Inferior parietal cortex (tissue), 1 donor: ENCODE results near the gene KRT6B.
"Not testable (repeated sequence)": the region's sequence is repeated elsewhere in the genome, so short reads cannot be mapped to it uniquely, and the experiment has no call there.

Source experiments
- DNase-seq: peaks from one replicate; pipeline ENCODE4 v3.0.0-alpha.2; 2016; ENCODE audit errors: extremely low spot score

KRT6B gene

DNA sequence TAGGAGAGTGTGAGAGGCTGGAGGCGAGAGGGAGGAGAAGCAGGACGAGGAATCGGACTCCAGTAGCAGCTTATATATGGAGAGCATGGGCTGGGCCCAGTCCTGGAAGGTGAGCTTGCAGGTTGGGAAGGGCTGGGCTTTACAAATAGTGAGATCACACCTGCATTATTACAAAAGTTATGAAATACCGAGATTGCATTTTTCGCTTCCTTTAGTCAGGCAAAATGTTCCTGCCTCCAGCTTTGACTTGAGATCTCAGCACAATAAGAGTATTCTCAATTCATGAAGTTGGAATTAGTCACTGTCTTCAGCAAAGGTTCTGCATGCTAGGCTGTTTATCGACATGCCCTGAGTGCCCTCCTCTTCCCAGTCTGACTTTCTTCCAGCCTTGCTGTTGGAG is at the start of gene KRT6B:
KRT6B (minus strand) TSS at position 46 of the 400 bp plus-strand sequence. CDS start 68 bp downstream, outside the sequence.
- DNase-seq: no peak

DNA sequence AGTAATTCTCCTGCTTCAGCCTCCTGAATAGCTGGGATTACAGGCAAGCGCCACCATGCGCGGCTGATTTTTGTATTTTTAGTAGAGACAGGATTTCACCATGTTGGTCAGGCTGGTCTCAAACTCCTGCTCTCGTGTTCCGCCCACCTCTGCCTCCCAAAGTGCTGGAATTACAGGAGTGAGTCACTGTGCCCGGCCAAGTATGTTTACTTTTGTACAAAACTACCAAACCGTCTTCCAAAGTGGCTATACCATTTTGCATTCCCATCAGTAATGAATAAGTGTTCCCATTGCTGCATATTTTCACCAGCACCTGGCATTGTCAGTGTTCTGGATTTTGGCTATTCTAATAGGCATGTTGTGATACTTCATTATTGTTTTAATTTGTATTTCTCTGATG is 49.5 kb upstream of the KRT6B start:
- DNase-seq: no peak

DNA sequence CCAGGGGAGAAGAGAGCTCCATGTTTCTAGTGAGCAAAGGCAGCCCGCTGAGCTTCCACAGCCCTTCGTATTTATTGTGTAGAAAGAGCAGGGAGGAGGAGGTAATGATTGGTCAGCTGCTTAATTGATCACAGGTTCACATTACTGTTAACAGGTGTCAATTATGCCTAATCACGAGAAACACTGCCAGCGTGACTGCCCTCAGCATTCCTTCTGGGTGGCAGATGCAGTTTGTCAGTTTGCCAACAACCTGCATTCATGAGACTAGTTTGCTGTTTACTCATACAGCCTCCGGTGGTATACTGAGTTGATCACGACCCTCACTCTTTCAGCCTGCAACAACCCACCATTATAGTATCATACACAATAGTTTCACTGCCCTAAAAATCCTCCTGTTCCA is 48.6 kb upstream of the KRT6B start:
- DNase-seq: not testable (repeated sequence)

DNA sequence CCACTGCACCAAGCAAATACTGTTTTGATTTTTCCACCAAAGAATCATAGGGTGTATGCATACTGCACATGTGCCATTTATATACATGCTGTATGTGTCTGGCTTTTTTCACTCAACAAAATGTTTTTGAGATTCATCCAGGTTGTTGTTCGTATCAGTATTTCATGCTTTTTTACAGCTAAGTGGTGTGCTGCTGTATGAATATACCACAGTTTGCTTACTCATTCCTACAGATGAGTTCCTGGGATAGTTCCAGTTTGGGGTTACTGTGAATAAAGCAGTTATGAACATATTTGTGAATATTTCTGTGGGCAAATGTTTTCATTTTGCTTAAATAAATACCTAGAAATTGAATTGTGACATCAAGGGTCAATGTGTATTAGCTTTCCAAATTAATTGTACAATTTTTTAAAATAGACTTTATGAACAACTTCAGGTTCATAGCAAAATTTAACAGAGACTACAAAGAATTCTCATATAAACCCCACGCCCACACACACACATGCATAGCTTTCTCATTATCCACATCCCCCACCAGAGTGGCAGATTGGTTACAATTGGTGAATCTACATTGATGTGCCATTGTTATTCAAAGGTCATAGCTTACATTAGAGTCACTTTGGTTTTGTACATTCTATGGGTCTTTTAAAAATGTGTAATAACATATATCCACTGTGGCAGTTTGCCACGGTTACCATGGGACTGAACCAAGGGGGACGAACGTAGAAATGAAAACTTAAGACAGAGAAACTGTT is 48.0 kb upstream of the KRT6B start:
- DNase-seq: no peak

DNA sequence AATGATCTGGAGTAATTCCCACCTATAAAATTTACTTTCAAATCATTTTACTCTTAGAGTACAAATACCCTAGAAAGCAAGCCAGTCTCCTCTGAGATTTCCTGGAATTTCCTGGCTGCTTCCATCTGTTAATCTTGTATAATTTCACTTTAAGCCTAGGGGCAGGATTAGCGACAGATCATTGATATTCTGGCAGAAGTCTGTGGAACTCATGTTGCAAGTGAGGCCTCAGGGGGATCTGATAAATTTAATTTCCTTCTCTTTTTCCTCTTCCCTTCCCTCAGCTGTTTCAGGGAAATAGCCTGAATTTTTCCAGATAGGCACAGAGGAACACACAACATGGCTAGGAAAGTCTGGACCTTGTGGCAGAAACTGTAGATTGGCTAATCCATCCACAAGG is 47.0 kb upstream of the KRT6B start:
- no peak for DNase-seq

DNA sequence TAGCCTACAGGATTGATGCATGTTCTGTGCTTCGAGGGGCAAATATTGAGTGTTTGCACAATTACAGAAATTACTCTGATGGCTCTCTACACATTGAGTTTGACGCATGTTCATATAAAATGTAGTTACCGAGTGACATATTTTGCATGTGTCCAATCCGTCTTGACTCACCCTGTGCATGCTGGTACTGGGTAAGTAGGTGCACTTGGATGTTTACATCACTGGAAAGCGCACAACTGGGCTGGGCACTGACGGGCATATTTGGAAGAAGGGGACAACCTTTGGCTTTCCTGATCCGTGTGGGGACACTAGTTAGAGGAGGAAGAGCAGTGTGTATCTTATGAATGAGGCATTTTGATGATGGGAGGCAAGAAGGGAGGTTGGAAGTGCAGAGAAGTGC is 46.0 kb upstream of the KRT6B start:
- DNase-seq: no peak

DNA sequence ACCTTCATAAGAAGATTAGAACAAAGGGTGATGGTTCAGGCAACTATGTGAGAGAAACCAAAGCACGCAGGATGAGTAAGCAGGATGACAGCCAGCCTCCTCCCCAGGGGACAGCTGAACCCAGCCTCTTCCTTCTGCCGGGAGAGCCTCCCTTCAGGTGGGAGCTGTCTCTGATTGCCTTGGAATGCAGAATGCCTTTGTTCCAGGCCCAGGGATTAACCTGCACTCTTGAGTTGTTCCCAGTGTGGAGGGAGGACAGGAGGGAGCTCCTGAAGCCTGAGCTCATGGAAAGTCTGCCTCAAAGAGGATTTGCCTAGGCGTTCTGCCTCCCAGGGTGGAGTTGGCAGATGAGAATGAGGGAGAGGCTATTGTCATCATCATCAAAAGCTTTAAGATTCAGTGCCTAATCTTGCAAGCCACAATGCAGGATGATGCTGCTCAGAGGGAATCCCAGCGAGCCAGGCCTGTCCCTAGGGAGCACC is 44.7 kb upstream of the KRT6B start:
- no peak for DNase-seq

DNA sequence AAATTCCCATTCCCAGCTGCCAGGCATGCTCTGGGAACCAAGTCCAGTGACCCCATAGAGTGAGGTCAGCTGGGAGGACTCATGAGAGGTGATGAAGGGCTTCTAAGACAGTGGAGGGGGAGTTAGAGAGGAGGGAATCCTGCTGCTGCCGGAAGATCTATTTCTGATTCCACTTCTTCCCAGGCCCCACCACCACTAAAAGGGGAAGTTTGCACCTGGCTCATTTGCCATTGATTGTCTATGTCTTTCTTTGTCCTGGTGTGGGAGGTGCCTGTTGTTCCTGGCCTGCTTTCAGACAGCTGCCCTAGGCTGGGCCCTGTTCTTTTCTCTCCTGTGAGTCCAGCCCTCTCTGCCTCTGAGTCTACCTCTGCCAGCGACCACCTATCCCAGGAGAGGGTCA is 44.1 kb upstream of the KRT6B start:
- DNase-seq: no peak

DNA sequence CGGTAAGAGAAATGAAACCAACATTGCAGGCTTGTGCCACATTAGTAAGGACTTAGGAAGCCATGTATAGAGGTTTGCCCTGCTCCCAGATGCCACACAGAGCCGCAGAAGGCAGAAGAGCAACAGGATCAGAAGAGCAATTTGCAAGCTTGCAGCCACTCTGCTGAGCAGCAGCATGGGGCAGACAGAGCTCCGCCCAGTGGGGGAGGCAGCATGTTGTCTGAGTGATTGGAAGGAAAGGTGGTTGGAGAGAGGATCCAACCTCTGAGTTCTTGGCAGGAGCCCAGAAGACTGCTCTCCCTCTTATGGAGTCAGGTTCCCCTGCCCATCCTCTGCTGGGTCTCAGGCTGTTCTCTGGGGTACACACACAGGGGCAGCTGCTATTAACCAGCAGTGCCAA is 43.4 kb upstream of the KRT6B start:
- no peak for DNase-seq

DNA sequence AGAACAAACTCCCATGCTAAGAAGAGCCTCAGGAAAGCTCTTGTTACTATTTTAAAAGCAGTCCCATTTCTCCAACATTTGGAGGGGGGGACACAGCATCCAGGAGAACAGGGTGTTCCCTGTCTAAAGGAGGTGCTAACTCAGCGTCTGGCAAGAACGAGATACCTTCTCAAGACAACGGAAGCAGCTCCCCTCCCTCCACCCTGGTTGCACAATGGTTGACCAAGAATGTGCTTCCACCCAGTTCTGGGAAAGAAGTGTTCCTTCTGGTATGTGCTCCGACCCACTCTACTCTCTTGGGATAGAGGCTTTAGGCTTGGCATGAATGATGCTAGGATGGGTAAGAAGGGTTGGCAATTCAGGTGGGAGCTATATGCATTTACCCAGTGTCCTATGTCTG is 42.6 kb upstream of the KRT6B start:
- no peak for DNase-seq

DNA sequence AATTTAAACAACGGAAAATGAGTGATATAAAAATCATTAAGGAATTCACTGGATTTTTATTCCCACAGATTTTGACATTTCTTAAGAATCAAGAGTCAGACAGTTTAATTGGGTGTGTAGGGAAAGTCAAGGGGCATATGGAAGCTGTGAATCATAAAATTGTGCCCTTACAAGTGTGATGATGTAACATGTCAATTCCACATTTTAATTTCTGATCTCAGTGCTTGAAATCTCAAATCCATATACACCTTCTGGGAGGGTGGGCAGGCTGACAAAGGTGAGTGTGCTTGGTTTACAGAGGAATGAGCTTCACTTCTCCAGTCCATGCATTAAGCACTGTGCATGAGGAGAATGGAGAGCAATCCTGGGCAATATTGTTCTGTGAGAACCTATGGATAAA is 42.2 kb upstream of the KRT6B start:
- no peak for DNase-seq

DNA sequence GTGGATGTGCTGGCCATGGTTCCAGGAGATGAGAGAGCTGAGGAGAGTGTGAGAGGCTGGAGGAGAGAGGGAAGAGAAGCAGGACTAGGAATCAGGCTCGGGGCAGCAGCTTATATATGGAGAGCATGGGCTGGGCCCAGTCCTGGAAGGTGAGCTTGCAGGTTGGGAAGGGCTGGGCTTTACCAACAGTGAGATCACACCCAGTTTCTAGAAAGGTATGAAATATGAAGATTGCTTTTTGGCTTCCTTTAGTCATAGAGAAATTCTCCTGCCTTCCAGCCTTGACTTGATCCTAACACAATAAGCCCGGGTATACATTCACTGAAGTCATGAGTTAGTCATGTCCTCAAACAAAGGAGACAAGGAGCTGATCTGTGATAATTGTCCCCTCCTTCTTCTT is 41.2 kb upstream of the KRT6B start, which contains the start of gene KRT6A:
KRT6A (minus strand) TSS at position 86 of the 400 bp plus-strand sequence; CDS start at position 17, 69 bp downstream.
- no peak for DNase-seq

DNA sequence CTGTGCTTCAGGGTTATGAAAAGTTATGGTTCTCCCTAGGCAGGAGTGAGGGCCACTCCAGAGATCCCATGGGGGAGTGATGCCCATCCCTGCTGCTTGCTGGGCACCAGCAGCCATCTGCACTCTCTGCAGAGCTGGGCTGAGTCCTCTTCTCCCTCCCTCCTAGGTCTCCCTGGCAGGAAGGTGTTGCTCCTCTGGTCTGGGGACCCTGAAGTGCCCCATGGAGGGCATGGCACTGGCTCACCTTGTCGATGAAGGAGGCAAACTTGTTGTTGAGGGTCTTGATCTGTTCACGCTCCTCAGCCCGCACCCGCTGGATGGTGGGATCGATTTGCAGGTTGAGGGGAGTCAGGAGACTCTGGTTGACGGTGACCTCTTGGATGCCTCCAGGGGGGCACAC is 40.5 kb upstream of the KRT6B start:
- not testable (repeated sequence) for DNase-seq

DNA sequence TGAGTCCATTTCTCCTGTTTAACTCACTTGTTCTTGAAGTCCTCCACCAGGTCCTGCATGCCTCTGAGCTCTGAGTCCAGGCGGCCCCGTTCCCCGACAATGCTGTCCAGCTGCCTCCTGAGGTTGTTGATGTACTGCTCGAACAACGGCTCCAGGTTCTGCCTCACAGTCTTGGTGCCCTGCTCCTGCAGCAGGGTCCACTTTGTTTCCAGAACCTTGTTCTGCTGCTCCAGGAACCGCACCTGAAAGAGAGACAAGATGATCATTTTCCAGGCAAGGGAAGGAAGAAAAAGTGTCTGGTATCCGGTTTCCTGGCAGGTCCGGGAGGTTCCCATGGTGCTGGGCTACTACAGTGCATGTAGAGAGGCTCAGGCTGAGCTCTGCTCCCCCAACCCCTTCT is 39.5 kb upstream of the KRT6B start:
- not testable (repeated sequence) for DNase-seq

DNA sequence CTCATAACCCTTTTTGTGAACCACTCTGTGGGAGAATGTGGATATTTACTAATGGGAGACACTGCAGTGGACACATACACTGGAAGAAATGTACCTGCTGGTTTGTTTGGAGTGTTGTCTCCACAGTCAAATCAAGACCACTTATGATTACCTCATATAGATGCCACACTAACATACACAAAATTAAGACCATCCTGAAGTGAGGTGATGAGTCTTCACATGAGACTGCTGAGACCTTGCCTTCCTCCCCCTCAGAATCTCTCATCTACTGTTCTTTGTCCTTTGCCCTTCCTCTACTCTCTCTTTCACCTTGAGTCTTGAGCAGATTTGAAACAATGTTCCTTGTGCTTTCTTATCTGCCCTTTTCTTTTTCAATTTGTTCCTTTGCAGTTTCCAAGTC is 36.8 kb upstream of the KRT6B start:
- no peak for DNase-seq

DNA sequence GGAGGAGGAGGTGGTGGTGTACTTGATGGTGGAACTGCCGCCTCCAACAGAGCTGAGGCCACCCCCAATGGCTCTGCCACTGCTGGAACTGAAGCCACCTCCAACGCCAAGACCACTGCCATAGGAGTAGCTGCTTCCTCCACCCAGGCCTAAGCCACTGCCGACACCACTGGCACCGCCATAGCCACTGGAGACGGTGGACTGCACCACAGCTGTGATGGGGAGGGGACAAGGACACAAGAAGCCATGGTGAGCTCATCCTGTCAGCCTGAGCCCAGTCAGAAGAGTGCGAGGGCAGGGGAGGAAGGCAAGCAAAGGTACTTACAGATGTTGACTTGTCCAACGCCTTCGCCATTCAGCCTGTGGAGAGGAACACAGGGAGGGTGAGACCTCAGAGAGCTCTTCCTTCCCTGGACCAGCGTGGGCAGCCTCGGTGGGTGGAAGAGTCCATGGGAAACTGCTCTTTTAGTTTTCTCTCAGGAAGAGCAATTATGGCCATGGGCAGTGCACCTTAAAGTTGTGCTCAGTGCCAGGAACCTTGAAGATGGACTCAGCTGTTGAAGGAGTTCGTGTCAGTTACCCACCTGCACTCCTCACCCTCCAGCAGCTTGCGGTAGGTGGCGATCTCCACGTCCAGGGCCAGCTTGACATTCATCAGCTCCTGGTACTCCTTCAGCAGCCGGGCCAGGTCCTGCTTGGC is 35.9 kb upstream of the KRT6B start:
- not testable (repeated sequence) for DNase-seq

DNA sequence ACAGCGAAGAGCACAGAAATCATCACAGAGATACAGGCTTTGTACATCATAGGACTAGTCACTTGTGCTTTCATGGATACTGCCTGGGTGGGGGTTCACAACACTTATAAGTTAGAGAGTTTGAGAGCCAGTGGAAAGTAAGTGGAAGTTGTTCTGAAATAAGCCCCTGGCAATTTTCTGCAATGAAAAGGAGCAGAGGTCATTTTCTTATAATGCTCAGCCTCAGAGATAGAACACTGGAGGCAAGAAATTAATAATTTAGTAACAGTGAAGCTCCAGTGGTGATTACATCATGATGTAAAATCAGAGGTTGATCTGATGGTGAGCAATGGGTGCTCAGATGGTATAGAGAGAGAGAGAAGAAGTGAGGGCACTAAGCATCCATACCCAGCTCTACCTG is 35.3 kb upstream of the KRT6B start:
- no peak for DNase-seq

DNA sequence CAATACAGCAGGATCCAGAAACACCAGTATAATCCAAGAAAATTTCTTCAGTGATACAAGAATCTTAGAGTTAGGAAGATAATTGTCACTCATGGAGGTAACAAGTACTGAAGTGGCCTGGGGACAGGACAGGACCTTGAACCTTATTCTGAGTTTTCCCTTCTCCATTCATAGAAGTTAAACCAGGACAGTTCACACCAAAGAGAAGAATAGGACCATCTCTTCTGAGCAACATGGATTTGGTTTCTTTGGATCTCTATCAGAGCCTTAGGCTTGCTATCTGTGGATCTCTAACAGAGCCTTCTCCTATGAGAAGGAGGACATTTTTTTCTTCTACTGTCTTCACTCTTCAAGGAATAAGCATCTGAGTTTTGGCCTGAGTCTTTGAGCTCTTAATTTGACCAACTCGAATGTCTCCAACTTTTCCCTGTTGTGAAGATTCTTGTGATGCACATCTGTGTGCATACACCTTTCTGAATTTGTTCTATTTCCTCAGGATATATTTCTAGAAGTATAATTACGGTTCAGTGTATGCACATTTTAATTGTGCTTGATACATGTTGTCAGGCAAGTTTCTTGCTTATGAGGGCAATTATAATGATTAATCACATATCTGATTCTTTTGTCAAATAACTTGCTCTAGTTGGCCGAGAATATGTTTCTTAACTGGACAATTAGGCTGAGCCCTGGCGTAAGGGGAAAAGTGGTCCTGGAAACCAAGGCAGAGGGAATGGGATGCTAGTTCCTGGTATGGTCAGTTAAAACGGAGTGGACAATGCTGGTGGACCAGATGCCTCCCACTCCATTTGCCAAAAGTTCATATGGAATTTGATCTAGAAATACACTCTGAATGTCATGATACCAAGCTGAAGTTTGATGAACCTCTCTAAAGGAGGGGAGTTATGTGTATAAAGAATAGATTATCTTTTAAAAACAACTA is 34.5 kb upstream of the KRT6B start:
- no peak for DNase-seq

DNA sequence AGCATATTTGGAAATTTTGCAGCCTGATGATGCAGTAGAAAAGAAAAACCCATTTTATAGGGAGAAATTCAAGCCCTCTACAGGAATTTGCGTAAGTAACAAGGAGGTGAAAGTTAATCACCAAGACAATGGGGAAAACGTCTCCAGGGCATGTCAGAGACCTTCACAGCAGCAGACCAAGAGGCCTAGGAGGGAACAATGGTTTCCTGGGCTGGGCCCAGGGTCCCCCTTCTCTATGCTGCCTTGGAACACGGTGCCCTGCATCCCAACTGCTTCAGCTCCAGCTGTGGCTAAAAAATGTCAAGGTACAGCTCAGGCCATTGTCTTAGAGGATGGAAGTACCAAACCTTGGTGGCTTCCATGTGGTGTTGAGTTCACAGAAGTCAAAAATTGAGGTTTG is 28.1 kb upstream of the KRT6B start:
- DNase-seq: no peak

DNA sequence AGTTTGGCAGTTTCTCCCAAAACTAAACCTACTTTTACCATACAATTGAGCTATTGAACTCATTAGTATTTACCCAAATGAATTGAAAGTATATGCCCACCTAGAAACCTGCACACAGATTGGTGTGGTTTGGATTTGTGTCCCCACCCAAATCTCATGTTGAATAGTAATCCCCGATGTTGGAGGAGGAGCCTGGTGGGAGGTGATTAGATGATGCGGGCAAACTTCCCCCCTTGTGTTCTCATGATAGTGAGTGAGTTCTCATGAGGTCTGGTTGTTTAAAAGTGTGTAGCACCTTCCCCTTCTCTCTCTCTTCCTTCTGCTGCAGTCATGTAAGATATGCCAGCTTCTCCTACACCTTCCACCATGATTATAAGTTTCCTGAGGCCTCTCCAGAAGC is 25.7 kb upstream of the KRT6B start:
- DNase-seq: no peak

DNA sequence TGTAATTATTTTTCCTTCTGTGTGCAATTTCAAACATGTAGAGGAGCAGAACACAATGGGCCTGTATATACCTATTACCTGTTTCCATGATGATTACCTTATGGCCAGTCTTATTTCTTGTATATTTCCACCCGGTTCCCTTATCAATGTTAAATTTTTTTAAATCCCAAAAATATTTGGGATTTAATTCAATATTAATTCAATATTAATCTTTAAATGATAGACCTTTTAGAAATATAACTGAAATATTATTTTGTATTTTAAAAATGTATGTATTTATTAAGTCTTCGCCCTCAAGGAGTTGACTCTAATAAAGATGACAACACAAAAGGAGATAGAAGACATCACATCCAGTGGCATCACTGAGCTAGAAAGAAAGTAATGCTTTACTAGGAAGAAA is 22.3 kb upstream of the KRT6B start:
- no peak for DNase-seq

DNA sequence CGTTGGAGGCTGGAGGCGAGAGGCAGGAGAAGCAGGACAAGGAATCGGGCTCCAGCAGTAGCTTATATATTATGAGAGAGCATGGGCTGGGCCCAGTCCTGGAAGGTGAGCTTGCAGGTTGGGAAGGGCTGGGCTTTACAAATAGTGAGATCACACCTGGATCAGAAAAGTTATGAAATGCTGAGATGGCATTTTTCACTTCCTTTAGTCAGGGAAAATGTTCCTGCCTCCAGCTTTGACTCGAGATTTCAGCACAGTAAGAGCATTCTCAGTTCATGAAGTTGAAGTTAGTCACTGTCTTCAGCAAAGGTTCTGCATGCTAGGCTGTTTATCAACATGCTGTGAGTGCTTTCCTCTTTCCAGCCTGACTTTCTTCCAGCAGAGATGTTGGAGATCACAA is 21.8 kb upstream of the KRT6B start, which contains the start of gene KRT6C:
KRT6C (minus strand) TSS at position 38 of the 400 bp plus-strand sequence. CDS start 68 bp downstream, outside the sequence.
- no peak for DNase-seq
